ENCODE measurements around the gene GAGE10. TPM values are rescaled to one million over a fixed set of nuclear protein-coding genes. Genes with fewer than 3 reads are reported as not detected.
"Not testable (repeated sequence)": the region's sequence is repeated elsewhere in the genome, so short reads cannot be mapped to it uniquely, and the experiment has no call there.

GAGE10 gene
- total RNA-seq, 1 donor from 2014 or later, result not detected

GRCh38 chrX:49323735-49324134 lies 20.3 kb downstream of the GAGE10 start:
- not testable (repeated sequence) for DNase-seq (ENCODE audit: low spot score)

GRCh38 chrX:49330421-49330820 lies 27.0 kb downstream of the GAGE10 start:
- DNase-seq (ENCODE audit: low spot score), result not testable (repeated sequence)

GRCh38 chrX:49331282-49331681 lies 27.8 kb downstream of the GAGE10 start, which contains the start of gene GAGE13:
Gene GAGE13, plus strand, starts transcription at chrX:49331582. Its CDS starts 1,156 bp downstream, at chrX:49332738.
- DNase-seq (ENCODE audit: low spot score), result not testable (repeated sequence)

DNA sequence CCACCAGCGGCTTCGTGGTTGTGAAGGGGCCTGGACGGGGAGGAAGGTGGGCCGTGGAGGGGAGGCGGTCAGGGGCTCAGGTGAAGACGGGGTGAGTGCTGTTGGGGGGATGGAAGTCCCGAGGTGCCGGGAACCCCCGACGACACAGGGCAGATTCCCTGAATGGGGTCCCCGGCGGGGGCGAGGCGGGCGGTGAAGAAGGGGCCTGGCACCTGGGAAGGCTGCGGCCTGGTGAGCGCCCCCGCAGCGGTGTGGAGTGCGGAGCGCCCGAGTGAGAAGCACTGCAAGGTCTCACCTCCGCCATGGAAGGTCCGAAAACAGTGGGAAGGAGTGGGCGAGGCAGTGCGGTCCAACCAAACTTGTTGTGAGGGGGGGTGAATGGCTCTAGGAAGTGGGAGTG lies 28.4 kb downstream of the GAGE10 start:
- DNase-seq (ENCODE audit: low spot score), result peak; percentile 47

- not testable (repeated sequence) for DNase-seq (ENCODE audit: low spot score)
Observed at GRCh38 chrX:49341449-49341848, 38.0 kb downstream of the GAGE10 start.

GRCh38 chrX:49344496-49345175 lies 41.2 kb downstream of the GAGE10 start:
- not testable (repeated sequence) for DNase-seq (ENCODE audit: low spot score)

- DNase-seq (ENCODE audit: low spot score), result not testable (repeated sequence)
Observed at GRCh38 chrX:49345402-49345801, 42.0 kb downstream of the GAGE10 start.

GRCh38 chrX:49346150-49346549 lies 42.7 kb downstream of the GAGE10 start:
- DNase-seq (ENCODE audit: low spot score), result not testable (repeated sequence)

Other genes with a start within 250 kb of the GAGE10 start
- 16.9 TPM for gene CCDC120, start 244.6 kb upstream of the GAGE10 start, total RNA-seq
- 20.9 TPM for gene PRAF2, start 229.6 kb upstream of the GAGE10 start, total RNA-seq
- 60.8 TPM for gene WDR45, start 223.8 kb upstream of the GAGE10 start, total RNA-seq
- 18.2 TPM for gene GPKOW, start 179.9 kb upstream of the GAGE10 start, total RNA-seq
- gene MAGIX, start 140.9 kb upstream of the GAGE10 start, total RNA-seq, result 12.8 TPM
- gene PLP2, start 131.7 kb upstream of the GAGE10 start, total RNA-seq, result 141 TPM
- gene PRICKLE3, start 117.3 kb upstream of the GAGE10 start, total RNA-seq, result 24.7 TPM
- 1.7 TPM for gene SYP, start 103.5 kb upstream of the GAGE10 start, total RNA-seq
- 0.49 TPM for gene CACNA1F, start 70.3 kb upstream of the GAGE10 start, total RNA-seq
- gene CCDC22, start 68.2 kb upstream of the GAGE10 start, total RNA-seq, result 16.9 TPM
- 0.49 TPM for gene FOXP3, start 38.9 kb upstream of the GAGE10 start, total RNA-seq
- gene PPP1R3F, start 33.9 kb upstream of the GAGE10 start, total RNA-seq, result 6.2 TPM
- gene GAGE12J, start 18.4 kb downstream of the GAGE10 start, total RNA-seq, result not detected
- not detected for gene GAGE13, start 27.9 kb downstream of the GAGE10 start, total RNA-seq
- not detected for gene GAGE12C, start 228.5 kb downstream of the GAGE10 start, total RNA-seq
- gene GAGE12D, start 238.1 kb downstream of the GAGE10 start, total RNA-seq, result not detected
- gene GAGE12E, start 247.6 kb downstream of the GAGE10 start, total RNA-seq, result not detected